Measurements from ENCODE around the gene ZBTB7C. TPM values are rescaled to one million over a fixed set of nuclear protein-coding genes. Genes with fewer than 3 reads are reported as not detected.

The ZBTB7C gene
- total RNA-seq, 2 experiments from 2014 or later = 0.09 TPM; not detected in 1

- DNase-seq (no peak), ATAC-seq (no peak)
- no peak overlapping the region for H3K4me3 Mint-ChIP-seq
- H3K27ac Mint-ChIP-seq = no peak overlapping the region
- H3K27me3 Mint-ChIP-seq = peaks cover 17% of the 10 kb centered on the region
- no peaks in the 10 kb centered on the region for H3K36me3 Mint-ChIP-seq
- peaks cover 4% of the 10 kb centered on the region for H3K4me1 Mint-ChIP-seq
- H3K9me3 Mint-ChIP-seq (ENCODE audit: low read depth) = no peaks in the 10 kb centered on the region
- CTCF ChIA-PET = no interaction called here
Measured at GRCh38 chr18:48328473-48329210, 80.5 kb downstream of the ZBTB7C start.

- Mint-ChIP-seq H3K36me3 (no peaks in the 10 kb centered on the region), H3K27ac (no peak overlapping the region), H3K27me3 (peaks cover 16% of the 10 kb centered on the region), H3K4me3 (no peak overlapping the region), H3K9me3 (ENCODE audit: low read depth) (no peaks in the 10 kb centered on the region), H3K4me1 (peaks cover 4% of the 10 kb centered on the region)
- no peak for ATAC-seq
- DNase-seq = no peak
- CTCF ChIA-PET = interaction anchor here (0.6 kb wide), 1 partner anchor 220 kb away, joined by 3 read pairs; no protein-coding TSS in a partner anchor
Measured at GRCh38 chr18:48326901-48327675, 82.1 kb downstream of the ZBTB7C start.

GRCh38 chr18:48325115-48325665 is 84.0 kb downstream of the ZBTB7C start:
- CTCF ChIA-PET = no interaction called here
- Mint-ChIP-seq H3K36me3 (no peaks in the 10 kb centered on the region), H3K4me1 (no peaks in the 10 kb centered on the region), H3K4me3 (no peak overlapping the region), H3K9me3 (ENCODE audit: low read depth) (no peaks in the 10 kb centered on the region), H3K27me3 (peaks cover 14% of the 10 kb centered on the region), H3K27ac (no peak overlapping the region)
- no peak for ATAC-seq
- DNase-seq = no peak

GRCh38 chr18:48324651-48325050 is 84.5 kb downstream of the ZBTB7C start:
- H3K4me3 Mint-ChIP-seq = no peak overlapping the region
- no peak overlapping the region for H3K27ac Mint-ChIP-seq
- H3K27me3 Mint-ChIP-seq = peaks cover 20% of the 10 kb centered on the region
- no peak for DNase-seq
- no peak for ATAC-seq
- CTCF ChIA-PET = no interaction called here
- no peaks in the 10 kb centered on the region for H3K9me3 Mint-ChIP-seq (ENCODE audit: low read depth)
- no peaks in the 10 kb centered on the region for H3K36me3 Mint-ChIP-seq
- no peaks in the 10 kb centered on the region for H3K4me1 Mint-ChIP-seq

GRCh38 chr18:48323151-48323550 is 86.0 kb downstream of the ZBTB7C start:
- H3K9me3 Mint-ChIP-seq (ENCODE audit: low read depth) = no peaks in the 10 kb centered on the region
- ATAC-seq (no peak), DNase-seq (no peak)
- H3K27ac Mint-ChIP-seq = no peak overlapping the region
- no peaks in the 10 kb centered on the region for H3K36me3 Mint-ChIP-seq
- CTCF ChIA-PET = no interaction called here
- no peak overlapping the region for H3K4me3 Mint-ChIP-seq
- peaks cover 20% of the 10 kb centered on the region for H3K27me3 Mint-ChIP-seq
- H3K4me1 Mint-ChIP-seq = no peaks in the 10 kb centered on the region

- H3K27me3 Mint-ChIP-seq = peaks cover 20% of the 10 kb centered on the region
- CTCF ChIA-PET = no interaction called here
- DNase-seq = no peak
- H3K4me1 Mint-ChIP-seq = no peaks in the 10 kb centered on the region
- H3K4me3 Mint-ChIP-seq = no peak overlapping the region
- H3K36me3 Mint-ChIP-seq = no peaks in the 10 kb centered on the region
- no peak overlapping the region for H3K27ac Mint-ChIP-seq
- no peaks in the 10 kb centered on the region for H3K9me3 Mint-ChIP-seq (ENCODE audit: low read depth)
- ATAC-seq = no peak
Measured at GRCh38 chr18:48321536-48321935, 87.6 kb downstream of the ZBTB7C start.

- H3K27me3 Mint-ChIP-seq = peaks cover 20% of the 10 kb centered on the region
- DNase-seq (no peak), ATAC-seq (no peak)
- CTCF ChIA-PET = no interaction called here
- no peaks in the 10 kb centered on the region for H3K9me3 Mint-ChIP-seq (ENCODE audit: low read depth)
- H3K4me1 Mint-ChIP-seq = no peaks in the 10 kb centered on the region
- no peak overlapping the region for H3K4me3 Mint-ChIP-seq
- H3K36me3 Mint-ChIP-seq = no peaks in the 10 kb centered on the region
- H3K27ac Mint-ChIP-seq = no peak overlapping the region
Measured at GRCh38 chr18:48321121-48321520, 88.1 kb downstream of the ZBTB7C start.

- H3K4me1 Mint-ChIP-seq = no peaks in the 10 kb centered on the region
- H3K36me3 Mint-ChIP-seq = no peaks in the 10 kb centered on the region
- no peak for ATAC-seq
- H3K9me3 Mint-ChIP-seq (ENCODE audit: low read depth) = no peaks in the 10 kb centered on the region
- no peak for DNase-seq
- H3K27me3 Mint-ChIP-seq = peaks cover 20% of the 10 kb centered on the region
- H3K4me3 Mint-ChIP-seq = no peak overlapping the region
- H3K27ac Mint-ChIP-seq = no peak overlapping the region
- CTCF ChIA-PET = no interaction called here
Measured at GRCh38 chr18:48320639-48320945, 88.6 kb downstream of the ZBTB7C start.

- Mint-ChIP-seq H3K9me3 (ENCODE audit: low read depth) (no peaks in the 10 kb centered on the region), H3K4me1 (no peaks in the 10 kb centered on the region), H3K27me3 (peaks cover 19% of the 10 kb centered on the region), H3K27ac (no peak overlapping the region), H3K4me3 (no peak overlapping the region), H3K36me3 (no peaks in the 10 kb centered on the region)
- no peak for ATAC-seq
- no peak for DNase-seq
- CTCF ChIA-PET = no interaction called here
Measured at GRCh38 chr18:48319801-48320638, 89.2 kb downstream of the ZBTB7C start.

GRCh38 chr18:48318436-48318835 is 90.7 kb downstream of the ZBTB7C start:
- CTCF ChIA-PET = no interaction called here

GRCh38 chr18:48317781-48318381 is 91.3 kb downstream of the ZBTB7C start:
- H3K4me3 Mint-ChIP-seq = no peak overlapping the region
- DNase-seq = no peak
- no peak overlapping the region for H3K27ac Mint-ChIP-seq
- CTCF ChIA-PET = interaction anchor here (1.5 kb wide), 1 partner anchor 127 kb away, joined by 4 read pairs; no protein-coding TSS in a partner anchor
- H3K4me1 Mint-ChIP-seq = no peaks in the 10 kb centered on the region
- peaks cover 23% of the 10 kb centered on the region for H3K27me3 Mint-ChIP-seq
- ATAC-seq = no peak
- no peaks in the 10 kb centered on the region for H3K9me3 Mint-ChIP-seq (ENCODE audit: low read depth)
- H3K36me3 Mint-ChIP-seq = no peaks in the 10 kb centered on the region

More at GRCh38 chr18:48318436-48318835, 90.7 kb downstream of the ZBTB7C start:
- no peak for DNase-seq
- no peak overlapping the region for H3K4me3 Mint-ChIP-seq
- no peaks in the 10 kb centered on the region for H3K4me1 Mint-ChIP-seq
- peaks cover 23% of the 10 kb centered on the region for H3K27me3 Mint-ChIP-seq
- ATAC-seq = no peak
- H3K36me3 Mint-ChIP-seq = no peaks in the 10 kb centered on the region
- H3K27ac Mint-ChIP-seq = no peak overlapping the region
- H3K9me3 Mint-ChIP-seq (ENCODE audit: low read depth) = no peaks in the 10 kb centered on the region

- CTCF ChIA-PET = no interaction called here
- Mint-ChIP-seq H3K27me3 (peaks cover 17% of the 10 kb centered on the region), H3K36me3 (no peaks in the 10 kb centered on the region), H3K4me1 (no peaks in the 10 kb centered on the region), H3K4me3 (no peak overlapping the region), H3K9me3 (ENCODE audit: low read depth) (no peaks in the 10 kb centered on the region), H3K27ac (no peak overlapping the region)
- no peak for ATAC-seq
- no peak for DNase-seq
Measured at GRCh38 chr18:48316177-48316576, 93.0 kb downstream of the ZBTB7C start.

- H3K27ac Mint-ChIP-seq = no peak overlapping the region
- H3K9me3 Mint-ChIP-seq (ENCODE audit: low read depth) = no peaks in the 10 kb centered on the region
- no peaks in the 10 kb centered on the region for H3K4me1 Mint-ChIP-seq
- H3K36me3 Mint-ChIP-seq = no peaks in the 10 kb centered on the region
- no peak for DNase-seq
- H3K4me3 Mint-ChIP-seq = no peak overlapping the region
- peaks cover 15% of the 10 kb centered on the region for H3K27me3 Mint-ChIP-seq
- CTCF ChIA-PET = interaction anchor here (0.9 to 1.6 kb wide), 2 partner anchors 15 to 284 kb away, joined by 3 to 4 read pairs; no protein-coding TSS in a partner anchor
- no peak for ATAC-seq
Measured at GRCh38 chr18:48314690-48315089, 94.5 kb downstream of the ZBTB7C start.
